HL-60 (cell line): ENCODE measurements around the gene SRSF4.

Experiments
- DNase-seq, 2 experiments: peaks; one replicate each; pipeline ENCODE4 v3.0.0-alpha.2; 2010 to 2020; ENCODE audit warnings: low read depth in 1 of 2, low spot score in 1 of 2
- H3K27ac ChIP-seq: fragments of 250-450 bp; sonication (Bioruptor Pico); replicated peaks from 2 replicates; pipeline ENCODE4 v1.5.1; 2020; ENCODE audit warnings: mild to moderate bottlenecking, moderate library complexity
- H3K27me3 ChIP-seq: fragments of 250-450 bp; sonication (Bioruptor Pico); 2 replicates; pipeline ENCODE4 v1.5.1; 2021; ENCODE audit warnings: mild to moderate bottlenecking, moderate library complexity; ENCODE audit not compliant: insufficient read depth, poor library complexity, severe bottlenecking
- H3K4me3 ChIP-seq: replicated peaks from 2 replicates; pipeline ENCODE4 v1.5.1; 2011; ENCODE audit warnings: mild to moderate bottlenecking, control low read depth, low read length; ENCODE audit not compliant: insufficient read depth
- CTCF ChIP-seq: IDR thresholded peaks from one replicate; pipeline ENCODE4 v1.5.1; 2011; ENCODE audit warnings: low read length, control low read depth, inconsistent platforms; ENCODE audit not compliant: insufficient read depth
- GABPA ChIP-seq: IDR thresholded peaks from 2 replicates; pipeline ENCODE4 v1.6.1; 2012; ENCODE audit warnings: low read depth
- POLR2AphosphoS5 ChIP-seq: IDR thresholded peaks from 2 replicates; pipeline ENCODE4 v1.6.1; 2012; ENCODE audit warnings: low read depth
- REST ChIP-seq: IDR thresholded peaks from 2 replicates; pipeline ENCODE4 v1.6.1; 2012; ENCODE audit warnings: low read depth; ENCODE audit not compliant: insufficient replicate concordance
- SPI1 ChIP-seq: IDR thresholded peaks from 2 replicates; pipeline ENCODE4 v1.6.1; 2012; ENCODE audit warnings: low read depth, mild to moderate bottlenecking, borderline replicate concordance

The SRSF4 gene

GRCh38 chr1:29210278-29211085 lies 28.8 kb upstream of the SRSF4 start:
- no peak for DNase-seq
- TF ChIP-seq POLR2AphosphoS5 (no peak), SPI1 (no peak), REST (no peak), CTCF (no peak), GABPA (no peak)

GRCh38 chr1:29209173-29209572 lies 27.5 kb upstream of the SRSF4 start:
- Histone ChIP-seq H3K27ac (no peak overlapping the region), H3K4me3 (no peak overlapping the region), H3K27me3 (no peaks in the 10 kb centered on the region)
- no peak for TF ChIP-seq GABPA
- no peak for TF ChIP-seq CTCF
- TF ChIP-seq POLR2AphosphoS5 = no peak
- no peak for TF ChIP-seq REST
- no peak for TF ChIP-seq SPI1
- DNase-seq = no peak

More at GRCh38 chr1:29210278-29211085, 28.8 kb upstream of the SRSF4 start:
- Histone ChIP-seq H3K27ac (no peak overlapping the region), H3K27me3 (no peaks in the 10 kb centered on the region), H3K4me3 (no peak overlapping the region)

- no peak for DNase-seq
- Histone ChIP-seq H3K27me3 (no peaks in the 10 kb centered on the region), H3K27ac (no peak overlapping the region), H3K4me3 (no peak overlapping the region)
- TF ChIP-seq POLR2AphosphoS5 (no peak), SPI1 (peak; percentile 73)
Observed at GRCh38 chr1:29208442-29208841, 26.7 kb upstream of the SRSF4 start.

GRCh38 chr1:29202584-29203340 lies 21.1 kb upstream of the SRSF4 start:
- Histone ChIP-seq H3K4me3 (no peak overlapping the region), H3K27ac (peak overlapping the region; percentile 74), H3K27me3 (no peaks in the 10 kb centered on the region)
- peak; percentile 74 to 90 for DNase-seq
- TF ChIP-seq POLR2AphosphoS5 (no peak), CTCF (peak; percentile 94), GABPA (no peak)
